Cardiac muscle cell (in vitro differentiated cells and primary cell): ENCODE measurements around the gene MUC5B. TPM values are rescaled to one million over a fixed set of nuclear protein-coding genes. Genes with fewer than 3 reads are reported as not detected.

Source experiments
- DNase-seq, 2 donors: peaks; one replicate each; pipeline versions ENCODE4 v3.0.0 to v3.0.0-alpha.2; 2010 to 2017; ENCODE audit warnings: low read depth in 1 of 2, low spot score in 1 of 2
- H3K27ac ChIP-seq: fragments of 200-600 bp; sonication (generic); 2 replicates; pipeline ENCODE4 v1.5.1; 2016
- H3K27me3 ChIP-seq: fragments of 200-600 bp; sonication (generic); 2 replicates; pipeline ENCODE4 v1.6.0; 2016; ENCODE audit warnings: control low read depth
- H3K36me3 ChIP-seq: fragments of 200-600 bp; sonication (generic); 2 replicates; pipeline ENCODE4 v1.5.1; 2016; ENCODE audit warnings: control low read depth
- H3K4me1 ChIP-seq: fragments of 200-600 bp; sonication (generic); 2 replicates; pipeline ENCODE4 v1.8.1; 2017; ENCODE audit warnings: low read depth, mild to moderate bottlenecking, mixed run types
- H3K4me3 ChIP-seq: fragments of 200-600 bp; sonication (generic); 2 replicates; pipeline ENCODE4 v1.5.1; 2016; ENCODE audit warnings: mild to moderate bottlenecking
- H3K9me3 ChIP-seq: fragments of 200-600 bp; sonication (generic); 2 replicates; pipeline ENCODE4 v1.5.1; 2017; ENCODE audit warnings: low read depth, mild to moderate bottlenecking, control low read depth
- polyA plus RNA-seq: library from polyadenylated mRNA; unstranded; fragments of >200 nt; fragmentation: Nextera tagmentation; extraction: Ambion mirVana; gene quantifications from 2 replicates; pipeline ENCODE4 v1.2.1, GENCODE V29; 2016
- total RNA-seq: library from RNA; depleted of rRNA; stranded (reverse); fragments of >200 nt; gene quantifications from 2 replicates; pipeline ENCODE4 v1.2.3, GENCODE V29; 2016
- TF ChIP-seq, protein P1 (sequence below): IDR thresholded peaks from 2 replicates; pipeline ENCODE4 v1.5.1; 2012; ENCODE audit warnings: low read depth, mild to moderate bottlenecking, low read length

The MUC5B gene
- total and polyA plus RNA-seq, 2 experiments from 2014 or later = not detected

DNA sequence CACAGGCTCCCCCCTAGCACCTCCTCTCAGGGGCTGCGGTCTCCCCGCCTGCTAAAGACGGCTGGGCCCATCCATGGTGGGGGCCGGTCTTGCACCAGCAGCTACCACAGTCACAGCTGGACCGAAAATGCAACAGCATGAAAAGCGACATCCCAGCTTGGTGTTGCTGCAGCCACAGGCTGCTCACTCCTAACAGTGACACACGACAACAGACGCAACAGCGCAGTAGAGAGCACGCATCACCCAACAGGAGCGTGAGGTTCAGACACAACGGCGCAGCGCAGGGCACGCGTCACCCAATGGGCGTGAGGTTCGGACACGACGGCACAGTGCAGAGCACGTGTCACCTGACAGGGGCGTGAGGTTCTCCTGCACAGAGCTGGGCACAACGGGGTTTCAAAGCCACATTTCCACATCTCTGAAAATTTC lies 62.5 kb downstream of the MUC5B start:
- no peak for DNase-seq
- H3K4me3 ChIP-seq = no peak overlapping the region
- peaks cover 9% of the 10 kb centered on the region for H3K36me3 ChIP-seq
- no peaks in the 10 kb centered on the region for H3K27me3 ChIP-seq
- H3K27ac ChIP-seq = no peak overlapping the region
- TF ChIP-seq, protein P1, sequence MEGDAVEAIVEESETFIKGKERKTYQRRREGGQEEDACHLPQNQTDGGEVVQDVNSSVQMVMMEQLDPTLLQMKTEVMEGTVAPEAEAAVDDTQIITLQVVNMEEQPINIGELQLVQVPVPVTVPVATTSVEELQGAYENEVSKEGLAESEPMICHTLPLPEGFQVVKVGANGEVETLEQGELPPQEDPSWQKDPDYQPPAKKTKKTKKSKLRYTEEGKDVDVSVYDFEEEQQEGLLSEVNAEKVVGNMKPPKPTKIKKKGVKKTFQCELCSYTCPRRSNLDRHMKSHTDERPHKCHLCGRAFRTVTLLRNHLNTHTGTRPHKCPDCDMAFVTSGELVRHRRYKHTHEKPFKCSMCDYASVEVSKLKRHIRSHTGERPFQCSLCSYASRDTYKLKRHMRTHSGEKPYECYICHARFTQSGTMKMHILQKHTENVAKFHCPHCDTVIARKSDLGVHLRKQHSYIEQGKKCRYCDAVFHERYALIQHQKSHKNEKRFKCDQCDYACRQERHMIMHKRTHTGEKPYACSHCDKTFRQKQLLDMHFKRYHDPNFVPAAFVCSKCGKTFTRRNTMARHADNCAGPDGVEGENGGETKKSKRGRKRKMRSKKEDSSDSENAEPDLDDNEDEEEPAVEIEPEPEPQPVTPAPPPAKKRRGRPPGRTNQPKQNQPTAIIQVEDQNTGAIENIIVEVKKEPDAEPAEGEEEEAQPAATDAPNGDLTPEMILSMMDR = no peak
- no peaks in the 10 kb centered on the region for H3K9me3 ChIP-seq
- no peaks in the 10 kb centered on the region for H3K4me1 ChIP-seq

DNA sequence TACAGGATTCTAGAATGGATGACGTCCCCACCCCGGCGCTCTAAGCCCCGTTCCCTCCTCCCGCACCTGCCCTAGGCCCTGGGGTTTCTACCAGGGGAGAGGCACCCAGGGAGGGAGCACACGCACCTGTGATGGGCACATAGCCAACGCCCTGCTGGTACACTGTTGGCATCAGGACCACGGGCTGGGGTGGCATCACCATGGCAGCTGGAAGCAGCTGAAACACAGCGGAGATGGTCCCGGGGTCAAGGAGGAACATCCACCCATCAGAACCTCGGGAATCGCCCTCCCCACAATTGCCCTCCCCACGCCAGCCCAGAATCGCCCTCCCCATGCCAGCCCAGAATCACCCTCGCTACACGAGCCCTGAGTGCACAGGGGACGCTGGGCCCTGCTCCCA lies 63.0 kb downstream of the MUC5B start:
- no peaks in the 10 kb centered on the region for H3K27me3 ChIP-seq
- H3K27ac ChIP-seq = no peak overlapping the region
- peaks cover 9% of the 10 kb centered on the region for H3K36me3 ChIP-seq
- DNase-seq = no peak
- H3K4me1 ChIP-seq = no peaks in the 10 kb centered on the region
- TF ChIP-seq, protein P1 = no peak
- no peak overlapping the region for H3K4me3 ChIP-seq
- no peaks in the 10 kb centered on the region for H3K9me3 ChIP-seq

DNA sequence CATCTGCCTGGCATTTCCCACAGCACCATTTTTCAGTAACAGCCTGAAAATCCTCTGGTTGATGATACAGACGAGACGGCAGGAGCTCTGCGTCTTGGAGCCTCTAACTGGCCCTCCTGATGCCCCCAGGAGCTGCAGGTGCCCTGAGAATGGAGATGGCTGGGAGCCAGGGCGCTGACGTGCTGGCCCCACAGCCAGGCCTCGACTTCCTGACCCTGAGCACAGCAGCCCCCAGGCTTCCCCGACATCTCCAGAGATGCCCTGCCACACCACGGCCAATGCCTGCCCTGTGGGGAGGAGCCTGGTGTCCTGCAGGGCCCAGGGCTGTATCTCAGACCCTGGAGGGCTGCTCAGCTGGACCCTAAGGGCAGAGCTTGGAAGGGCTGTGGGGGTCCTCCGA lies 65.1 kb downstream of the MUC5B start:
- DNase-seq = no peak
- Histone ChIP-seq H3K27ac (no peak overlapping the region), H3K4me3 (no peak overlapping the region), H3K4me1 (no peaks in the 10 kb centered on the region), H3K36me3 (peaks cover 9% of the 10 kb centered on the region), H3K27me3 (no peaks in the 10 kb centered on the region), H3K9me3 (no peaks in the 10 kb centered on the region)
- TF ChIP-seq, protein P1 = no peak

DNA sequence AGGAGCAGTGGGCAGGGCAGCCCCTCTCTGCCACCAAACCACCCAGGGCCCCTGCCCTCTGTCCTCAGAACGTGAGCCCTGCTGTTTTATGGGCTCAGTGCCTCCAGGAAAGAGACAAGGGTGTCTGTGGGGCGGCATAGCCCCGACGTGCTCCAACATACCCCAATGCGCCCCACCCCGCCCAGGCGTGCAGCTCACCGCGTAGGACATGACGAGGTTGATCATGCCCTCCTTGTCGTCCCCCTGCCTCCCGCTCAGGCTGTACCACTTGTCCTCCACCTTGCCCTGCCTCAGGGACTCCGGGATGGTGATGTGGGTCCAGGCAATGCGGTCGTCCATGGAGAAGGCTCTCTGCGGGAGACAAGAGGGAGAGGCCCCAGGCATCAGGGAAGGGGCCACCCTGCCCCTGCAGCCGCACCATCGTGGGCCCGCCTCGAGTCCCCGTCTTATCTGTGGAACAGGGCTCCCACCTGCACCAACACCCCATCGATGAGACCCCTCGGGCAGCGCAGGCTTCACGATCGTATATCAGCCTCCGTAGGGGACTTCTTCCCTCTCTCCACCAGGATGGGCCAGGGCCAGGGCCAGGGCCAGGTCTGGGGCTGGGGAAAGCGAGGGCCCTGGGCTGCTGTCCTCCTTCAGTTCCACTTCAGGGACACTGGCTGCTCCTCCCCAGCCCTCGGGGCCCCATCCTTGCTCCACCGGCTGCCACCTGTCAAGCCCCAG lies 65.7 kb downstream of the MUC5B start:
- DNase-seq = no peak
- no peak overlapping the region for H3K27ac ChIP-seq
- H3K4me3 ChIP-seq = no peak overlapping the region
- no peaks in the 10 kb centered on the region for H3K4me1 ChIP-seq
- no peaks in the 10 kb centered on the region for H3K27me3 ChIP-seq
- no peaks in the 10 kb centered on the region for H3K9me3 ChIP-seq
- TF ChIP-seq, protein P1 = no peak
- peaks cover 9% of the 10 kb centered on the region for H3K36me3 ChIP-seq

DNA sequence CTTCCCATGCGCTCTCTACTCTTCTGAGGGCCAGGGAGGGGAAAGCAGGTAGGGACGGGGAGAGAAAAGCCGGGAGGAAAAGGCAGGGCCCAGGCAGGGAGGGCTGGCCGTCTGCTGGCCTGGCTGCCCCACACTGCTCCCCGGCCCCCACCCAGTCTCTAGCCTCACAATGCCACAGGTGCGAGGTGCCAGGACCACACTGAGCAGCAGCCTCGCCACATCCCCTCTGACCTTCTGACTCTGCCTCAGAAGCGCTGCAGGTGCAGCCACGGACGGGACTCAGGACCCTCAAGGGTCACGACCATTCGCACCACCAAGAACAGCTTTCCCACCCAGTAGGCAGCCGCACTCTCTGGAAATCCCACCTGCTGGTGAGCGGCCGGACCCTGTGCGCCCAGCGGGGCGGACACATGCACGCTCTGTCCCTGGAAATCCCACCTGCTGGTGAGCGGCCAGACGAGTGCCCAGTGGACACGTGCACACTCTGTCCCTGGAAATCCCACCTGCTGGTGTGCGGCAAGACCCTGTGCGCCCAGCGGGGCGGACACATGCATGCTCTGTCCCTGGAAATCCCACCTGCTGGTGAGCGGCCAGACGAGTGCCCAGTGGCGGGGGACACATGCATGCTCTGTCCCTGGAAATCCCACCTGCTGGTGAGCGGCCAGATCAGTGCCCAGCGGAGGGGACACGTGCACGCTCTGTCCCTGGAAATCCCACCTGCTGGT lies 66.5 kb downstream of the MUC5B start:
- H3K36me3 ChIP-seq = peaks cover 9% of the 10 kb centered on the region
- H3K27ac ChIP-seq = no peak overlapping the region
- H3K4me1 ChIP-seq = no peaks in the 10 kb centered on the region
- H3K27me3 ChIP-seq = no peaks in the 10 kb centered on the region
- H3K9me3 ChIP-seq = no peaks in the 10 kb centered on the region
- no peak for DNase-seq
- TF ChIP-seq, protein P1 = no peak
- H3K4me3 ChIP-seq = no peak overlapping the region
